Measurements from ENCODE around the gene SLC9C1.

SLC9C1 gene

GRCh38 chr3:112116748-112117186, 177.2 kb downstream of the SLC9C1 start:
- Histone ChIP-seq H3K9ac (ENCODE audit: insufficient read length, low read depth) (no peak overlapping the region), H3K4me3 (ENCODE audit: insufficient read length, low read depth) (no peak overlapping the region), H3K9me3 (ENCODE audit: insufficient read depth, low read length) (no peaks in the 10 kb centered on the region), H3K4me1 (ENCODE audit: insufficient read depth, insufficient read length) (no peaks in the 10 kb centered on the region), H3K27me3 (ENCODE audit: insufficient read depth, insufficient read length) (no peaks in the 10 kb centered on the region), H3K36me3 (ENCODE audit: insufficient read depth, insufficient read length, low read length) (peaks cover 83% of the 10 kb centered on the region)
- no peak for TF ChIP-seq ZNF274 (IDR thresholded peaks at IDR 0.05; ENCODE audit: low read depth, low read length)
- TF ChIP-seq SUZ12 (IDR thresholded peaks at IDR 0.05; ENCODE audit: extremely low read depth, insufficient read depth, insufficient read length), result no peak
- TF ChIP-seq YY1 (IDR thresholded peaks at IDR 0.05; ENCODE audit: insufficient read depth, insufficient read length), result no peak
- DNase-seq (ENCODE audit: low read depth, low spot score), result no peak

- no peaks in the 10 kb centered on the region for H3K4me1 ChIP-seq (ENCODE audit: insufficient read depth, insufficient read length)
- H3K9me3 ChIP-seq (ENCODE audit: insufficient read depth, low read length), result no peaks in the 10 kb centered on the region
- no peaks in the 10 kb centered on the region for H3K27me3 ChIP-seq (ENCODE audit: insufficient read depth, insufficient read length)
- no peak overlapping the region for H3K9ac ChIP-seq (ENCODE audit: insufficient read length, low read depth)
- TF ChIP-seq ZNF274 (IDR thresholded peaks at IDR 0.05; ENCODE audit: low read depth, low read length), result no peak
- TF ChIP-seq YY1 (IDR thresholded peaks at IDR 0.05; ENCODE audit: insufficient read depth, insufficient read length), result no peak
- TF ChIP-seq SUZ12 (IDR thresholded peaks at IDR 0.05; ENCODE audit: extremely low read depth, insufficient read depth, insufficient read length), result no peak
- H3K36me3 ChIP-seq (ENCODE audit: insufficient read depth, insufficient read length, low read length), result peaks cover 84% of the 10 kb centered on the region
- DNase-seq (ENCODE audit: low read depth, low spot score), result no peak
- H3K4me3 ChIP-seq (ENCODE audit: insufficient read length, low read depth), result no peak overlapping the region
Observed at GRCh38 chr3:112115806-112116383, 178.1 kb downstream of the SLC9C1 start.

- H3K36me3 ChIP-seq (ENCODE audit: insufficient read depth, insufficient read length, low read length), result peaks cover 82% of the 10 kb centered on the region
- H3K27me3 ChIP-seq (ENCODE audit: insufficient read depth, insufficient read length), result no peaks in the 10 kb centered on the region
- no peak for TF ChIP-seq SUZ12 (IDR thresholded peaks at IDR 0.05; ENCODE audit: extremely low read depth, insufficient read depth, insufficient read length)
- no peak for TF ChIP-seq YY1 (IDR thresholded peaks at IDR 0.05; ENCODE audit: insufficient read depth, insufficient read length)
- TF ChIP-seq ZNF274 (IDR thresholded peaks at IDR 0.05; ENCODE audit: low read depth, low read length), result no peak
- no peak overlapping the region for H3K4me3 ChIP-seq (ENCODE audit: insufficient read length, low read depth)
- H3K9me3 ChIP-seq (ENCODE audit: insufficient read depth, low read length), result no peaks in the 10 kb centered on the region
- H3K4me1 ChIP-seq (ENCODE audit: insufficient read depth, insufficient read length), result no peaks in the 10 kb centered on the region
- no peak for DNase-seq (ENCODE audit: low read depth, low spot score)
- H3K9ac ChIP-seq (ENCODE audit: insufficient read length, low read depth), result no peak overlapping the region
Observed at GRCh38 chr3:112115161-112115739, 178.8 kb downstream of the SLC9C1 start.

GRCh38 chr3:112114576-112115160, 179.3 kb downstream of the SLC9C1 start:
- no peak for DNase-seq (ENCODE audit: low read depth, low spot score)
- Histone ChIP-seq H3K9me3 (ENCODE audit: insufficient read depth, low read length) (no peaks in the 10 kb centered on the region), H3K4me1 (ENCODE audit: insufficient read depth, insufficient read length) (no peaks in the 10 kb centered on the region), H3K27me3 (ENCODE audit: insufficient read depth, insufficient read length) (no peaks in the 10 kb centered on the region), H3K36me3 (ENCODE audit: insufficient read depth, insufficient read length, low read length) (peaks cover 79% of the 10 kb centered on the region), H3K9ac (ENCODE audit: insufficient read length, low read depth) (no peak overlapping the region), H3K4me3 (ENCODE audit: insufficient read length, low read depth) (no peak overlapping the region)
- TF ChIP-seq SUZ12 (IDR thresholded peaks at IDR 0.05; ENCODE audit: extremely low read depth, insufficient read depth, insufficient read length) (no peak), ZNF274 (IDR thresholded peaks at IDR 0.05; ENCODE audit: low read depth, low read length) (no peak), YY1 (IDR thresholded peaks at IDR 0.05; ENCODE audit: insufficient read depth, insufficient read length) (no peak)

GRCh38 chr3:112111785-112112402, 182.1 kb downstream of the SLC9C1 start:
- TF ChIP-seq ZNF274 (IDR thresholded peaks at IDR 0.05; ENCODE audit: low read depth, low read length) (no peak), YY1 (IDR thresholded peaks at IDR 0.05; ENCODE audit: insufficient read depth, insufficient read length) (no peak), SUZ12 (IDR thresholded peaks at IDR 0.05; ENCODE audit: extremely low read depth, insufficient read depth, insufficient read length) (no peak)
- no peaks in the 10 kb centered on the region for H3K9me3 ChIP-seq (ENCODE audit: insufficient read depth, low read length)
- DNase-seq (ENCODE audit: low read depth, low spot score), result peak; percentile 68
- no peak overlapping the region for H3K4me3 ChIP-seq (ENCODE audit: insufficient read length, low read depth)
- H3K36me3 ChIP-seq (ENCODE audit: insufficient read depth, insufficient read length, low read length), result peaks cover 63% of the 10 kb centered on the region
- no peak overlapping the region for H3K9ac ChIP-seq (ENCODE audit: insufficient read length, low read depth)
- no peaks in the 10 kb centered on the region for H3K27me3 ChIP-seq (ENCODE audit: insufficient read depth, insufficient read length)
- H3K4me1 ChIP-seq (ENCODE audit: insufficient read depth, insufficient read length), result no peaks in the 10 kb centered on the region

GRCh38 chr3:112109322-112109721, 184.7 kb downstream of the SLC9C1 start:
- Histone ChIP-seq H3K27me3 (ENCODE audit: insufficient read depth, insufficient read length) (no peaks in the 10 kb centered on the region), H3K9ac (ENCODE audit: insufficient read length, low read depth) (no peak overlapping the region), H3K4me1 (ENCODE audit: insufficient read depth, insufficient read length) (no peaks in the 10 kb centered on the region), H3K9me3 (ENCODE audit: insufficient read depth, low read length) (no peaks in the 10 kb centered on the region), H3K36me3 (ENCODE audit: insufficient read depth, insufficient read length, low read length) (peaks cover 74% of the 10 kb centered on the region), H3K4me3 (ENCODE audit: insufficient read length, low read depth) (no peak overlapping the region)
- TF ChIP-seq SUZ12 (IDR thresholded peaks at IDR 0.05; ENCODE audit: extremely low read depth, insufficient read depth, insufficient read length) (no peak), ZNF274 (IDR thresholded peaks at IDR 0.05; ENCODE audit: low read depth, low read length) (no peak), YY1 (IDR thresholded peaks at IDR 0.05; ENCODE audit: insufficient read depth, insufficient read length) (no peak)
- no peak for DNase-seq (ENCODE audit: low read depth, low spot score)

- Histone ChIP-seq H3K27me3 (ENCODE audit: insufficient read depth, insufficient read length) (no peaks in the 10 kb centered on the region), H3K4me3 (ENCODE audit: insufficient read length, low read depth) (no peak overlapping the region), H3K36me3 (ENCODE audit: insufficient read depth, insufficient read length, low read length) (peaks cover 55% of the 10 kb centered on the region), H3K4me1 (ENCODE audit: insufficient read depth, insufficient read length) (no peaks in the 10 kb centered on the region), H3K9ac (ENCODE audit: insufficient read length, low read depth) (no peak overlapping the region), H3K9me3 (ENCODE audit: insufficient read depth, low read length) (no peaks in the 10 kb centered on the region)
- TF ChIP-seq YY1 (IDR thresholded peaks at IDR 0.05; ENCODE audit: insufficient read depth, insufficient read length) (no peak), SUZ12 (IDR thresholded peaks at IDR 0.05; ENCODE audit: extremely low read depth, insufficient read depth, insufficient read length) (no peak), ZNF274 (IDR thresholded peaks at IDR 0.05; ENCODE audit: low read depth, low read length) (no peak)
- no peak for DNase-seq (ENCODE audit: low read depth, low spot score)
Observed at GRCh38 chr3:112104774-112105173, 189.2 kb downstream of the SLC9C1 start.
